SHP77 treated with DMSO at 0.1 percent for 48 hours (cell line): ENCODE data around the gene ALB.

ENCODE experiments used
- DNase-seq: peaks from one replicate; lab custom pipeline; 2025; lab: John Stamatoyannopoulos, UW

The ALB gene

GRCh38 chr4:73409012-73409862, 5.2 kb downstream of the ALB start:
- DNase-seq: no peak

GRCh38 chr4:73409978-73410548, 6.0 kb downstream of the ALB start:
- DNase-seq: no peak

GRCh38 chr4:73410916-73411730, 7.0 kb downstream of the ALB start:
- DNase-seq: no peak

GRCh38 chr4:73411731-73412414, 7.8 kb downstream of the ALB start:
- no peak for DNase-seq

- no peak for DNase-seq
These were observed 9.2 kb downstream of the ALB start for GRCh38 chr4:73413294-73413755.

- no peak for DNase-seq
These were observed 10.8 kb downstream of the ALB start for GRCh38 chr4:73414936-73415271.

GRCh38 chr4:73415807-73416238, 11.7 kb downstream of the ALB start:
- no peak for DNase-seq

- no peak for DNase-seq
These were observed 12.5 kb downstream of the ALB start for GRCh38 chr4:73416423-73417087.

- no peak for DNase-seq
These were observed 13.3 kb downstream of the ALB start for GRCh38 chr4:73417342-73417741.

GRCh38 chr4:73417973-73418372, 13.9 kb downstream of the ALB start:
- no peak for DNase-seq

- DNase-seq: no peak
These were observed 14.6 kb downstream of the ALB start for GRCh38 chr4:73418677-73419076.

GRCh38 chr4:73419106-73420038, 15.3 kb downstream of the ALB start:
- DNase-seq: no peak

- no peak for DNase-seq
These were observed 16.5 kb downstream of the ALB start for GRCh38 chr4:73420615-73421014.

- DNase-seq: no peak
These were observed 17.8 kb downstream of the ALB start for GRCh38 chr4:73421708-73422457.

GRCh38 chr4:73422458-73422752, 18.3 kb downstream of the ALB start:
- DNase-seq: no peak

- DNase-seq: no peak
These were observed 19.1 kb downstream of the ALB start for GRCh38 chr4:73423184-73423583.

- no peak for DNase-seq
These were observed 22.6 kb downstream of the ALB start for GRCh38 chr4:73426666-73427065.

- DNase-seq: no peak
These were observed 25.0 kb downstream of the ALB start for GRCh38 chr4:73429118-73429517.

- no peak for DNase-seq
These were observed 25.9 kb downstream of the ALB start for GRCh38 chr4:73429826-73430587.
